Activated T-helper 1 cell treated with anti-CD3 and anti-CD28 coated beads, Interleukin-2, amount 50 U/mL, for 16 hours (primary cell): ENCODE data around the gene ZFC3H1.
"Not testable (repeated sequence)": the region's sequence is repeated elsewhere in the genome, so short reads cannot be mapped to it uniquely, and the experiment has no call there.

ENCODE experiments used
- DNase-seq, 2 donors: peaks; one replicate each; pipeline ENCODE4 v3.0.0-alpha.2; 2020; ENCODE audit warnings: low read depth in 1 of 2, low spot score in 1 of 2

The ZFC3H1 gene

DNA sequence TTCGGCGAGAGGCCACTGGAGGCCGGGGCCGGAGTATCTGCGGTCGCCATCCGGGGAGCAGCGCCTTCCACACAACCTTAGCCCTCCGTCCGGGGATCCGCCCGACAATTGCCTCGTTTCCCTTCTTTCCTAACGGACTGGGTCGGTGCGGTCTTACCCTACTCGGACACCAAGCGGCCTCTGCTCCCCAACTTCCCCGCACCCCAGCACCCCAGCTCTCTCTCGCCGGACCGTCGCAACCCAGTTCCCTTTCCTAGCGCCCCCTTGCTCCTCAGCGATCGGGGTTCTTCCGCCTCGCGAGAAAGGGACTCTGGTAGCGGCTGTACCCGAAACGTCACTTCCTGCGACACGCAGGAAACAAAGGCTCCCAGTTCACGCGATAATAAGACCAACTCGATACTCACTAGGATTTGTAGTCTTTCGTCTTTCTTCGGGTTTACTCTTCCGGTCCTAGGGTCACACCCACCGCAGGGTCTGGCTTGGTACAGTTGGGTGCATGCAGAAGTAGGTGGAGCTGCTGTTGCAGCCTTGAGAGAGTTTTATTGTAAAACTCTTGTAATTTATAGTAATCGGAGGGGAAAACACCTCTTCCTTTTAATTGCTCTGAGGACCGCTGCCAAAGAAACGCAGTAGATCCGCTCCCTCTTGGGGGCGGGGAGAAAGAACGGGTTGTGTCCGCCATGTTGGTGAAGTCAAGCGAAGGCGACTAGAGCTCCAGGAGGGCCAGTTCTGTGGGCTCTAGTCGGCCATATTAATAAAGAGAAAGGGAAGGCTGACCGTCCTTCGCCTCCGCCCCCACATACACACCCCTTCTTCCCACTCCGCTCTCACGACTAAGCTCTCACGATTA is at the start of gene ZFC3H1, which contains the start of gene THAP2:
ZFC3H1 (minus strand) TSS at position 288 of the 850 bp plus-strand sequence; CDS start at position 50, 238 bp downstream.
THAP2 (plus strand) TSS at position 741 of the 850 bp plus-strand sequence. CDS start 209 bp downstream, outside the sequence.
- DNase-seq, result peak; percentile 74 to 84

DNA sequence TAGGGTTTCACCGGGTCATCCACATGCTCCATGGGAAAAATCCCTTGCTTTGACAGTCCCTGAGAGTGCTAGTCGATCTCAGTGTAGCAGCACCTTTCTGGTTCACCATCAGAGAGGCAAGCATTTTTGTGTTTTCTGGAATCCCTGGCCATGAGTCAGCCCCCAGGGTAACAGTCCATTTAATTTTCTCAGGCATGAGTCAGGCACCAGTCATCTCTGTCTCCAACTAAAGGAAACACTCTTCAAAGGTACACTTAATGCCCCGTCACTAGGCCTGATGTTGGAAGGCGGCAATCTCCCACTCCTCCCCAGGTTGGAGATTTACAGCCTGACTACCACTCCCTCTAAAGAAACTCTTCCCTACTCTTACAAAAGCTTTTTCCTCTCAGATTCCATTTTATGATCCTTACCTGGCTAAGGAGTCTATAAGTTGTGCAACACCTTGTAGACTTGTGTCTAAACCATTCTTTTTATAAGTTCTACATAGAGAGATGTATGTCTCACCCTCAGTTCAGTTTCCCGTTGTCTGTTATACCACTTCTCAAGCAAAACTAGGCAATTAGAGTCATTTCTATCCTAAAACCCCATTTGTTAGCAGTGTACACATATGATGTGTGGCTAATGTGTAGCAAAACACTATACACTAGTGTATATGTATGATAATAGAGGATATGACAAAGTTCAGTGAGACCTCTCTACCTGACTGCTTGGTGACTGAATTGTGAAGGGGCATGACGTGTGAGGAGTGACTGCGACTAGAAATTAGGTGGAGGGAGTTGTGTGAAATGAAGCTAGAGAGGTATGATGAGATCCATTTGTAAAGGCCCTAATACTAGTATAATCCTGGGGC is 46.9 kb upstream of the ZFC3H1 start:
- DNase-seq, result no peak

GRCh38 chr12:71708658-71709057 is 45.0 kb upstream of the ZFC3H1 start:
- DNase-seq, result no peak

- DNase-seq, result no peak
Observed at GRCh38 chr12:71704920-71705319, 41.3 kb upstream of the ZFC3H1 start.

- no peak for DNase-seq
Observed at GRCh38 chr12:71703206-71703605, 39.6 kb upstream of the ZFC3H1 start.

DNA sequence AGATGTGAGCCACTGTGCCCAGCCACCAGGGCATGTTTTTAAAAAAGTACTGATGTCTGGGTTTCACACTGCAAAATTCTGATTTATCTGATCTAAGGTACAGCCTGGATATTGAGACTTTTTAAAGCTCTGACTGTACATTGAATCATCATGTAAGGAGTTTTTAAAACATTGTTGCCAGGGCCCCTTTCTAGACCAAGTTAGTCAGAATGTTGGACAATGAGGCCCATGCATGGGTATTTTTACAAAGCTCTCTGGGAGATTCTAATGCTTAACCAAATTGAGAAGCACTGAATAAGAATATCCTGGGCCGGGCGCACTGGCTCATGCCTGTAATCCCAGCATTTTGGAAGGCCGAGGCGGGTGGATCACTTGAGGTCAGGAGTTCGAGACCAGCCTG is 38.9 kb upstream of the ZFC3H1 start:
- DNase-seq, result no peak

DNA sequence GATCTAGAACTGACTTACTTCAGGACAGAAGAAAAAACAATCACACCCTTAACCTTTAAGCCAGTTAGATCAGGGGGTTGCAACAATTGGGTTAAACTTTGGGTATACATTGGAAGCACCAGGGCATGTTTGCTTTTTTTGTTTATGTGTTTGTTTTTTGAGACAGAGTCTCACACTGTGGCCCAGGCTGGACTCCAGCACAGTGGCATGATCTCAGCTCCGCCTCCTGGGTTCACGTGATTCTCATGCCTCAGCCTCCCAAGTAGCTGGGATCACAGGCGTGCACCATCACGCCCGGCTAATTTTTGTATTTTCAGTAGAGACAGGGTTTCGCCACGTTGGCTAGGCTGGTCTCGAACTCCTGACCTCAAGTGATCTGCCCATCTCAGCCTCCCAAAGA is 38.5 kb upstream of the ZFC3H1 start:
- not testable (repeated sequence) for DNase-seq

GRCh38 chr12:71695782-71696181 is 32.1 kb upstream of the ZFC3H1 start:
- no peak for DNase-seq

- no peak for DNase-seq
Observed at GRCh38 chr12:71694099-71694820, 30.6 kb upstream of the ZFC3H1 start.

DNA sequence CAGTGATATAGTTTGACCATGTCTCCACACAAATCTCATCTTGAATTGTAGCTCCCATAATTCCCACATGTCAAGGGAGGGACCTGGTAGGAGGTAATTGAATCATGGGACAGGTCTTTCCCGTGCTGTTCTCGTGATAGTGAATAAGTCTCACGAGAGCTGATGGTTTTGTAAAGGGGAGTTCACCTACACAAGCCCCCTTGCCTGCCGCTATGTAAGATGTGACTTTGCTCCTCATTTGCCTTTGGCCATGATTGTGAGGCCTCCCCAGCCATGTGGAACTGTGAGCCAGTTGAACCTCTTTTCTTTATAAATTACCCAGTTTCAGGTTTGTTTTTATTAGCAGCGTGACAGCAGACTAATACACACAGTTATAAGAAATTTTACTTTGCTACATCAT is 30.0 kb upstream of the ZFC3H1 start:
- not testable (repeated sequence) for DNase-seq

- DNase-seq, result no peak
Observed at GRCh38 chr12:71693126-71693525, 29.5 kb upstream of the ZFC3H1 start.

- DNase-seq, result no peak
Observed at GRCh38 chr12:71691504-71692129, 28.0 kb upstream of the ZFC3H1 start.

GRCh38 chr12:71688961-71689570 is 25.4 kb upstream of the ZFC3H1 start:
- DNase-seq, result no peak

- DNase-seq, result not testable (repeated sequence)
Observed at GRCh38 chr12:71687172-71687571, 23.5 kb upstream of the ZFC3H1 start.

DNA sequence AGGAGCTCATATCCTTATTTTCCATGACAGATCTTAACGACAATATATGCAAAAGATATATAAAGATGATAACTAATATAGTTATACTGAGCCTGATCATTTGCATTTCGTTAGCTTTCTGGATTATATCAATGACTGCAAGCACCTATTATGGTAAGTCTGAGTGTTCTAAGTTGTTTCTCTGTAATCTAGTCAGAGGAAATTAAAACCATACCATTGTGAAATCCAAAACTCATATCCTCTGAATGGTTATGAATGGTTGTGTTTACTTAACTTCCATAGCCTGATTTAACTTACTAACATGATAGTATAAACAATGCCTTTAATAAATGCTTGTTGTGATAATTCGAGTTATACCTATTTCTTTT is 23.0 kb upstream of the ZFC3H1 start:
- no peak for DNase-seq

- DNase-seq, result peak; percentile 58 to 69
Observed at GRCh38 chr12:71685914-71686657, 22.4 kb upstream of the ZFC3H1 start, which contains the start of gene TMEM19. TMEM19 (plus strand) TSS chr12:71686082; CDS start chr12:71686681, 599 bp downstream.

DNA sequence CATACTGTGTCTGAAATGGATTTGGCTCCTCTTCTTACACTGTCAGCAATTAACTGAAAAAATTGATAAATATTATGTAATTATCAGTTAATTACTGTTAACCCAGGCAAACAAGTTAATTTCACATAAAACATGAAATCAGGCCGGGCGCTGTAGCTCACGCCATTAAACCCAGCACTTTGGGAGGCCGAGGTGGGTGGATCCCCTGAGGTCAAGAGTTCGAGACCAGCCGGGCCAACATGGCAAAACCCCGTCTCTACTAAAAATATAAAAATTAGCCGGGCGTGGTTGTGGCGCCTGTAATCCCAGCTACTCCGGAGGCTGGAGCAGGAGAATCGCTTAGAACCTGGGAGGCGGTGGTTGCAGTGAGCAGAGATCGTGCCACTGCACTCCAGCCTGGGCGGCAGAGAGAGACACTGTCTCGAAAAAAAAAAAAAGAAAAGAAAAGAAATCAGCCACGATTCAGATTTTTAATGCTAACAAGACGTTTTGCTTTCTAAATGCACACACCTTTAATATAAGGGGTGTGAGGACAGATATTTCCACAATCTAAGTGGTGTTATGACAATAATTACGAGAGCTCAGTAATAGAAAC is 21.8 kb upstream of the ZFC3H1 start:
- no peak for DNase-seq

DNA sequence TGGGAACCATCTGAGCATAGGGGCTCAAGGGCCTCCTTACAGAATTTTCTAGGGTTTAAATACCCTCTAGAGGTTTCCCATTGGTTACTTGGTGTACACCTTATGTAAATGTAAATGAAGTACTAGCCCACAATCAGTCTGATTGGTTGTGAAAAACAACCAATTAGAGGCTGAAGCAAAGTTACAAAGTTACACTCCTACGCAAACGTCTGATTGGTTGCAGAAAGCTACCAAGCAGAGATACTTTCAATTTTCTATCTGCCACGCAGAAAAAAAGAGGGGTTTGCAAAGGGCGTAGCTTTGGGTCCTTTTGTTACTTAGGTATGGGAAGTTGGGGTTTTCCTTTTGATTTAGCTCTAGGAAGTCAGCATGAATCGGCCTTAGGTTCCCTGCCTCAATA is 20.4 kb upstream of the ZFC3H1 start:
- no peak for DNase-seq

DNA sequence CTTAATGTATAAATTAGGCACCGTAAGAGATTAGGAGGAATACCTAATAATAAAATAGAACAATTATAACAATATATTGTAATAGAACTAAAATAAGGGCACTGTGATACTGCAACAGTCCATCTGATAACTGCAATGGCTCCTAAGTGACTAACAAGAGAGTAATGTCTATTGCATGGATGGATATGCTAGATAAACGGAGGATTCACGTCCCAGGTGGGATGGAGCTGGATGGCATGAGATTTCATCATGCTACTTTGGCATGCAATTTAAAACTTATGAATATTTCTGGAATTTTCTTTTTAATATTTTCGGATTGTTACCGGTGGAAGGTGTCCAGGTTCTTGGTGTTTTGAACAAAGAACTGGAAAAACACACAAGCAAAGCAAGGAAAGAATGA is 20.0 kb upstream of the ZFC3H1 start:
- no peak for DNase-seq
